Duodenal mucosa (tissue), 2 donors: Measurements from ENCODE around the gene DDIT4.

Experiments
- H3K27ac ChIP-seq: one replicate; pipeline ENCODE4 v1.7.0; 2013; ENCODE audit warnings: low read depth, low read length
- H3K27me3 ChIP-seq, 2 donors: one replicate each; pipeline ENCODE4 v1.7.0; 2013; ENCODE audit warnings: low read length in 2 of 2, control low read depth in 1 of 2; ENCODE audit not compliant: insufficient read depth in 2 of 2, control insufficient read depth in 1 of 2
- H3K36me3 ChIP-seq, 2 donors: one replicate each; pipeline ENCODE4 v1.7.0; 2013; ENCODE audit warnings: low read length in 2 of 2, control low read depth in 1 of 2; ENCODE audit not compliant: insufficient read depth in 2 of 2, control insufficient read depth in 1 of 2
- H3K4me1 ChIP-seq, 2 donors: one replicate each; pipeline ENCODE4 v1.7.0; 2013; ENCODE audit warnings: low read length in 2 of 2, control low read depth in 1 of 2; ENCODE audit not compliant: insufficient read depth in 2 of 2, control insufficient read depth in 1 of 2
- H3K4me3 ChIP-seq, 2 donors: one replicate each; pipeline ENCODE4 v1.7.0; 2013; ENCODE audit warnings: low read length in 2 of 2, low read depth in 1 of 2
- H3K9ac ChIP-seq, 2 donors: one replicate each; pipeline ENCODE4 v1.7.0; 2013; ENCODE audit warnings: low read length in 2 of 2, low read depth in 1 of 2
- H3K9me3 ChIP-seq, 2 donors: one replicate each; pipeline ENCODE4 v1.7.0; 2013; ENCODE audit warnings: low read length in 2 of 2, control low read depth in 1 of 2; ENCODE audit not compliant: control insufficient read depth in 1 of 2

DDIT4 gene

GRCh38 chr10:72309290-72310240, 35.8 kb downstream of the DDIT4 start:
- Histone ChIP-seq H3K27me3 (no peaks in the 10 kb centered on the region), H3K9ac (peak overlapping the region; percentile 14 to 51), H3K4me1 (peaks cover 21 to 28% of the 10 kb centered on the region in 2 donors), H3K36me3 (no peaks in the 10 kb centered on the region), H3K27ac (no peak overlapping the region), H3K4me3 (no peak overlapping the region), H3K9me3 (no peaks in the 10 kb centered on the region)

DNA sequence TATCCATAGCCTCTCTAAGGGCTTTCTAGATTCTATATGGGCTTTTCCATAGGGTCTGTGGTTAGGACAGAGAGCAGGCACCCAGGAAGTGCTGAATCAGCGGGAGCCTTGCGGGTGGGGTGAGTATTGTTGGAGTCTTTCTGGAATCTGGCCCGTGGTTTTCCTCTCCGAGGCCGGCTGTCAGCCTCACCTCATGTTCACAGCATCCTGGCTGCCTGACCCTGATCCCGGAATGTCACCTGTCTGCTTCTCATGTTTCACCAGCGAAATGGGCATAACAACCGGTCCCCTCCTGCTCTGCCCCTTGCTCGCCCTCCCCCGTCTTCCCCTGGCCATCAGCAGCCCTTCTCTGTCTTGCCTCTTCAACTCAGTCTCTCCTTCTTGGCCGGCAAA, 36.5 kb downstream of the DDIT4 start:
- Histone ChIP-seq H3K27ac (no peak overlapping the region), H3K4me3 (no peak overlapping the region), H3K9ac (peak overlapping the region in 1 of 2 donors; percentile 14), H3K9me3 (no peaks in the 10 kb centered on the region), H3K36me3 (no peaks in the 10 kb centered on the region), H3K4me1 (peaks cover 27 to 33% of the 10 kb centered on the region in 2 donors), H3K27me3 (no peaks in the 10 kb centered on the region)

DNA sequence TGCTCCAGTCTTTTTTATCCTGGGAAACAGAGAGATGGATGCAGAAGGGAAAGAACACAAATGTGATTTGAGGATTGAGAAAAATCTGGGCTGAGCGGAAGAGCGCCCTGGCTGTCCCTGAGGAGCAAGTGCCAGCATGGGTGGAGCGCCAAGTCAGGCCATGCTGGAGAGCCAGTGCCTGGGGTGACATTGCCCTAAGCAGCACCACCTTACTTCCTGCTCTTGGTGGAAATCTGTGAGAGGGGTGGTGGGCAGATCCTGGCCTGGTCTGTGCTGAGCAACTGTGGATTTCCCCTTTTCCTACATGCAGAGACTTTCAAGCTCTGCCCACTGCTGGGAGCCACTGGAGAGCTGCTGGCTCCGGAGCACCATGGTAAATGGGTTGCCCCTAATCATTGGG, 36.9 kb downstream of the DDIT4 start:
- no peaks in the 10 kb centered on the region for H3K36me3 ChIP-seq
- H3K4me1 ChIP-seq: peaks cover 31 to 37% of the 10 kb centered on the region in 2 donors
- no peaks in the 10 kb centered on the region for H3K9me3 ChIP-seq
- no peak overlapping the region for H3K4me3 ChIP-seq
- no peaks in the 10 kb centered on the region for H3K27me3 ChIP-seq
- H3K9ac ChIP-seq: no peak overlapping the region
- H3K27ac ChIP-seq: no peak overlapping the region

DNA sequence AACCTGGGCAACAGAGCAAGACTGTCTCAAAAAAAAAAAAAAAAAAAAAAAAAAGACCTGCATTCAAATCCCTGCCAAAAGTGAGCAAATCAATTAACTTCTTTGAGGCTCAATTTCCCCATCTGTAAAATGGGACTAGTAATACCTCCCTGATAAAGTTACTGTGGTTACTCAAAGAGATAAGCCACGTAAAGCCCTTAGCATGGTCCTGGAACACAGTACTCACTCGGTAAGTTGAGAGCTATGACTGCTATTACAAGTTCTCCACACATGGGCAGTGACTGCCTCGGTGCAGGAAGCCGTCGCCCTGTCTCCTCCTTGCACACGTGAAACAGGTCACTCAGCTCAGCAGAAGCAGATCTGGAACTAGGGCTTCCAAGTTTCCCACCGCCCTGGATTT, 37.9 kb downstream of the DDIT4 start:
- no peak overlapping the region for H3K4me3 ChIP-seq
- H3K9ac ChIP-seq: no peak overlapping the region
- H3K36me3 ChIP-seq: no peaks in the 10 kb centered on the region
- H3K4me1 ChIP-seq: peaks cover 41 to 47% of the 10 kb centered on the region in 2 donors
- no peaks in the 10 kb centered on the region for H3K9me3 ChIP-seq
- no peak overlapping the region for H3K27ac ChIP-seq
- H3K27me3 ChIP-seq: no peaks in the 10 kb centered on the region

GRCh38 chr10:72312865-72313391, 39.2 kb downstream of the DDIT4 start:
- no peak overlapping the region for H3K4me3 ChIP-seq
- H3K27me3 ChIP-seq: no peaks in the 10 kb centered on the region
- H3K36me3 ChIP-seq: no peaks in the 10 kb centered on the region
- no peak overlapping the region for H3K27ac ChIP-seq
- peaks cover 48 to 55% of the 10 kb centered on the region in 2 donors for H3K4me1 ChIP-seq
- H3K9ac ChIP-seq: no peak overlapping the region
- H3K9me3 ChIP-seq: no peaks in the 10 kb centered on the region

DNA sequence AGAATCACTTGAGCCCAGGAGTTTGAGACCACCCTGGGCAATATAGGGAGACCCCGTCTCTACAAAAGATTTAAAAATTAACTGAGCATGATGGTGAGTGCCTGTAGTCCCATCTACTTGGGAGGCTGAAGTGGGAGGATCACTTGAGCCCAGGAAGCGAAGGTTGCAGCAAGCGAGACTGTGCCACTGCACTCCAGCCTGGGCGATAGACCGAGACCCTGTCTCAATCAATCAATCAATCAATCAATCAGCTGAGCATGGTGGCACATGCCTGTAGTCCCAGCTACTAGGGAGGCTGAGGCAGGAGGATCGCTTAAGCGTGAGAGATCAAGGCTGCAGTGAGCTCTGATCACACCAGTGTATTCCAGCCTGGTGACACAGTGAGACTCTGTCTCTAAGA, 40.5 kb downstream of the DDIT4 start:
- no peaks in the 10 kb centered on the region for H3K27me3 ChIP-seq
- H3K9me3 ChIP-seq: no peaks in the 10 kb centered on the region
- H3K36me3 ChIP-seq: no peaks in the 10 kb centered on the region
- no peak overlapping the region for H3K4me3 ChIP-seq
- H3K4me1 ChIP-seq: peaks cover 45 to 56% of the 10 kb centered on the region in 2 donors
- no peak overlapping the region for H3K27ac ChIP-seq
- no peak overlapping the region for H3K9ac ChIP-seq

DNA sequence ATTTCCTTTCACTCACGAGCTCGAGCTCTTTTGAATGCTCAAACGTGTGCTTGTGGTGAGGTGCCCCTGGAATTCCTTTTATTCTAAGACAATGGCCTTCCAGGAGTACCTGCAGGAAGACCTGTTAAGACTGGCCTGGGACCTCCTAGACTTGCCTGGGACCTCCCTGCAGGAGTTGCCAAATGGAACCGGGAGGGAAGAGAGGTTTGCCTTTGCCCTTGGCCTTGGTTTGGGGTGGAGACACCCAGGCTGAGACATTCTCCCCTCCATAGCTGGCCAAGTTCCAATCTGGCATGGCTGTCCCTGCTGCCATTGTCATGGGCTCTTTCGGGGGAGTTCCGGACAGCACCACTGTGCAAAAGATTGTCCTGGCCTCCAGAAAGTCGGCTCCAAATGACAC, 41.3 kb downstream of the DDIT4 start:
- Histone ChIP-seq H3K9ac (no peak overlapping the region), H3K36me3 (no peaks in the 10 kb centered on the region), H3K27me3 (no peaks in the 10 kb centered on the region), H3K27ac (peak overlapping the region; percentile 14), H3K9me3 (no peaks in the 10 kb centered on the region), H3K4me1 (peaks cover 41 to 52% of the 10 kb centered on the region in 2 donors), H3K4me3 (no peak overlapping the region)

DNA sequence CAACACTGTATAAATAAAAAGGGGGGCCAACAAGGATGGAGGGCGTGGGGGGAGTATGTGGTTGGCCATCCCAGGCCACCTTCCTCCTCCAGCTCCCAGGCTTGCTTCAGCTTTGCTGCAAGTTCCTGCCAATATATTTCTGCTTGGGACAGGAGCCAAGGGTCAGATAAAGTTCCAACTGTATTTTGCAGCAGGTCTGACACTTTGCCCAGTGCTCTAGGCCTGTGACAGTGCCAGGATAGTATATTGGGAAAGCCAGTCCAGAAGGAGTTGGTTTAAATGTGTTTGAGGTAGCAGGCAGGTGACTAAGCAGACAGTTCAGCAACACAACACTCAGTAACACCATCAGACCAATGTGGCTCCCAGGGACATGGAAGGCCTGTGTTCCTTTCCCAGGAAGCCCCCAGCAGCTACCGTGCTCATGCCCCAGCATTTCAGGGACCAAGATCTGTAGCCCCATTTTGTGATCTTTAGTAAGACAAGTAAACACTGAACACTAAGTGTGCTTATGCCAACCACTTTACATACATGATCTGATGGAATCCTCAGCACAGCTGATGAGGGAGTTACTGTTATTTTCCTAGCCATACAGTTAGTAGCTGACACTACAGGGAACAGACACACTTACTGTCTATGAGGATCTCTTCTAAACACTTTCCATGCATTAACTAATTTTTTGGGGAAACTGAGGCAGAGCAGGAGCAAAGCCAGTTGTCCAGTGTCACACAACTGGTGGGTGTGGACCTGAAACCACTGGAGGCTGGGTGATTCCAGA, 42.1 kb downstream of the DDIT4 start:
- Histone ChIP-seq H3K36me3 (no peaks in the 10 kb centered on the region), H3K27ac (peak overlapping the region; percentile 38), H3K4me1 (peaks cover 46 to 51% of the 10 kb centered on the region in 2 donors), H3K9me3 (no peaks in the 10 kb centered on the region), H3K9ac (peak overlapping the region; percentile 20 to 58), H3K4me3 (peak overlapping the region in 1 of 2 donors; percentile 19), H3K27me3 (no peaks in the 10 kb centered on the region)

DNA sequence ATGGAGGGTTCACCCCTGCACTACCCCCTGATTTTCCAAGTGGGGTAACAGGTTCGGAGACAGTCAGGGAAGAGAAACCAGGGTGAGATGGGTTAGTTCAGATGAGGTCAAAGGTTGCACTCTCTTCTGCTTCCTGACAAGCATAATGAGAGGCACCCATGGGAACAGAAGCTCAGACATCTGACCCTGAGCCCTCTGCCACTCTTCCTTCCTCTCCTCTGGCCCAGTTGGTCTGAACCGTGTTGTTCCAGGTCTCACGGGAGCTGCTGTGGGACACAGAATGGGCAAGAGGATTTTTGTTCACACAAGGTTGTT, 42.6 kb downstream of the DDIT4 start:
- Histone ChIP-seq H3K4me3 (peak overlapping the region in 1 of 2 donors; percentile 19), H3K4me1 (peaks cover 51 to 56% of the 10 kb centered on the region in 2 donors), H3K9me3 (no peaks in the 10 kb centered on the region), H3K9ac (peak overlapping the region; percentile 20 to 28), H3K36me3 (no peaks in the 10 kb centered on the region), H3K27ac (peak overlapping the region; percentile 16), H3K27me3 (no peaks in the 10 kb centered on the region)
